Progenitor cell of endocrine pancreas (in vitro differentiated cells): ENCODE results near the gene SETBP1. TPM values are rescaled to one million over a fixed set of nuclear protein-coding genes. Genes with fewer than 3 reads are reported as not detected.

Experiments used
- DNase-seq: peaks from one replicate; pipeline ENCODE4 v3.0.0; 2021; ENCODE audit warnings: low spot score; ENCODE audit not compliant: unreplicated experiment
- H3K27ac Mint-ChIP-seq: 2 replicates; pipeline ENCODE4 v1.8.0; 2021; ENCODE audit warnings: mild to moderate bottlenecking, moderate library complexity, mixed read lengths
- H3K27me3 Mint-ChIP-seq: 2 replicates; pipeline ENCODE4 v1.8.0; 2021; ENCODE audit warnings: mixed read lengths
- H3K36me3 Mint-ChIP-seq: 2 replicates; pipeline ENCODE4 v1.8.0; 2022; ENCODE audit warnings: mixed read lengths; ENCODE audit not compliant: insufficient read depth
- H3K4me1 Mint-ChIP-seq: 2 replicates; pipeline ENCODE4 v1.8.0; 2021; ENCODE audit warnings: low read depth, mixed read lengths
- H3K4me3 Mint-ChIP-seq: 2 replicates; pipeline ENCODE4 v1.8.0; 2021; ENCODE audit warnings: low read depth, mild to moderate bottlenecking, moderate library complexity, mixed read lengths
- H3K9me3 Mint-ChIP-seq: 2 replicates; pipeline ENCODE4 v1.8.0; 2021; ENCODE audit warnings: low read depth, mixed read lengths
- total RNA-seq: library from RNA; stranded (reverse); gene quantifications from 2 replicates; pipeline ENCODE4 v1.2.1, GENCODE V29; 2021
- TF ChIP-seq, protein P1 (sequence below): fragments of 200-600 bp; sonication (generic); IDR thresholded peaks from one replicate; pipeline ENCODE4 v1.5.0; 2021; ENCODE audit warnings: antibody characterized with exemption, mild to moderate bottlenecking; ENCODE audit not compliant: unreplicated experiment

The SETBP1 gene
- total RNA-seq, 1 donor from 2014 or later: 30.8 TPM

DNA sequence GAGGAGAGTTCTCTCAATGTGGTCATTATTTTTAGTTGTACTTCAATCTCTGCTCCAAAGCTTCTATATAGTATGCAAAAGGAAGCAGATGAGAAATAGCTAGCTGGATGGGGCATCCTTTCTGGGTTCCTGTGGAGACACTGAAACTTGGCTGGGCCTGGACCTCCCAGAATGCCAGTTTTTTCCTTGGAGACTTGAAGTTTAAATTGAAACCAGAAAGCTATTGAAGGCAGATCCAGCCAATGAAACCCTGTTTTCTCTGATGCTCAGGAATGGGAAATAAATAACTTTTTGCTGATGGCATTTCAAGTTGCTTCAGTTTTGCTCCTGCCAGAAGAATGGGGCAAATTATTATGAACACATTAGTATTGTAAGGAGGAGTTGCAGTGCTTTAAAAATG, 2.9 kb downstream of the SETBP1 start:
- Mint-ChIP-seq H3K36me3 (no peaks in the 10 kb centered on the region), H3K27me3 (peaks cover 2% of the 10 kb centered on the region), H3K9me3 (no peaks in the 10 kb centered on the region), H3K27ac (no peak overlapping the region), H3K4me3 (no peak overlapping the region), H3K4me1 (peaks cover 6% of the 10 kb centered on the region)
- no peak for DNase-seq
- TF ChIP-seq, protein P1, sequence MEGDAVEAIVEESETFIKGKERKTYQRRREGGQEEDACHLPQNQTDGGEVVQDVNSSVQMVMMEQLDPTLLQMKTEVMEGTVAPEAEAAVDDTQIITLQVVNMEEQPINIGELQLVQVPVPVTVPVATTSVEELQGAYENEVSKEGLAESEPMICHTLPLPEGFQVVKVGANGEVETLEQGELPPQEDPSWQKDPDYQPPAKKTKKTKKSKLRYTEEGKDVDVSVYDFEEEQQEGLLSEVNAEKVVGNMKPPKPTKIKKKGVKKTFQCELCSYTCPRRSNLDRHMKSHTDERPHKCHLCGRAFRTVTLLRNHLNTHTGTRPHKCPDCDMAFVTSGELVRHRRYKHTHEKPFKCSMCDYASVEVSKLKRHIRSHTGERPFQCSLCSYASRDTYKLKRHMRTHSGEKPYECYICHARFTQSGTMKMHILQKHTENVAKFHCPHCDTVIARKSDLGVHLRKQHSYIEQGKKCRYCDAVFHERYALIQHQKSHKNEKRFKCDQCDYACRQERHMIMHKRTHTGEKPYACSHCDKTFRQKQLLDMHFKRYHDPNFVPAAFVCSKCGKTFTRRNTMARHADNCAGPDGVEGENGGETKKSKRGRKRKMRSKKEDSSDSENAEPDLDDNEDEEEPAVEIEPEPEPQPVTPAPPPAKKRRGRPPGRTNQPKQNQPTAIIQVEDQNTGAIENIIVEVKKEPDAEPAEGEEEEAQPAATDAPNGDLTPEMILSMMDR: no peak

DNA sequence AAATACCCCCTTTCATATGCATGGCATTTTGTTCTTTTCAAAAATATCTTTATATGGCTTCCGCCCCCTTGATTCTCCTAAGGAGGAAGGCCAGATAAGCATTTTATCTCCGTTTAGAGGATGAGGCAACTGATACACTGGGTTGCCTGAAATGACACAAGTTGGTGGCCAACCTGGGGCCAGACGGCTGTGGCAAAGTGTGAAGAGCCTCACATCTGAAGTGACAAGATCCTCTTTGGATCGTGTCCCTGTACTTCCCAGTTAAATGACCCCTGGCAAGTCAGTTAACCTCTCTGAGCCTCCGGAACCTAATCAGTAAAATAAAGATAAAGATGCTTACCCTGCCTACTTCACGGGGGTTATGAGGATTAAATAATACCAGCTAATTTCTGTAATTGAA, 4.6 kb downstream of the SETBP1 start:
- Mint-ChIP-seq H3K36me3 (no peaks in the 10 kb centered on the region), H3K9me3 (no peaks in the 10 kb centered on the region), H3K27me3 (peaks cover 2% of the 10 kb centered on the region), H3K4me3 (no peak overlapping the region), H3K27ac (no peak overlapping the region), H3K4me1 (peaks cover 8% of the 10 kb centered on the region)
- DNase-seq: no peak
- TF ChIP-seq, protein P1: no peak

DNA sequence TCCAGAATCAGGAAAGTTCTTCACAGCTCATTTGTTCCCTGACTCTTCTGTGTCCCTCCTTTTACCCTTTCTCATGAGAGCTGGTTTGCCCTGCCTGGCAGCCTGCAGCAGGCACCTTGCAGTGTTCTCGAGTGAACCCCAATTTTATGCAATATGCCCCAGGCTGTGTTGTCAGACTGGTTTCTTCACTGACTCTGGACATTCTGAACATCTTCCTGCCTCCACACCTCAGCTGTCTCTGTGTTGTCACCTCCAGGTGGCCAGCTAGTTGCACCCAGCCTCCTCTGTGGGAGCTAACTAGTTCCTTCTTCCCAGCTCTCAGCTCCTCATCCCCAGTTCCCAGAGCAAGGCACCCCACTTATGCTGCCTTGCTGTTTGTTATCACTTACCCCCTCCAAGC, 5.5 kb downstream of the SETBP1 start:
- peaks cover under 1% of the 10 kb centered on the region for H3K27me3 Mint-ChIP-seq
- H3K4me1 Mint-ChIP-seq: peaks cover 17% of the 10 kb centered on the region
- H3K36me3 Mint-ChIP-seq: no peaks in the 10 kb centered on the region
- TF ChIP-seq, protein P1: no peak
- H3K4me3 Mint-ChIP-seq: no peak overlapping the region
- H3K27ac Mint-ChIP-seq: no peak overlapping the region
- DNase-seq: no peak
- no peaks in the 10 kb centered on the region for H3K9me3 Mint-ChIP-seq

DNA sequence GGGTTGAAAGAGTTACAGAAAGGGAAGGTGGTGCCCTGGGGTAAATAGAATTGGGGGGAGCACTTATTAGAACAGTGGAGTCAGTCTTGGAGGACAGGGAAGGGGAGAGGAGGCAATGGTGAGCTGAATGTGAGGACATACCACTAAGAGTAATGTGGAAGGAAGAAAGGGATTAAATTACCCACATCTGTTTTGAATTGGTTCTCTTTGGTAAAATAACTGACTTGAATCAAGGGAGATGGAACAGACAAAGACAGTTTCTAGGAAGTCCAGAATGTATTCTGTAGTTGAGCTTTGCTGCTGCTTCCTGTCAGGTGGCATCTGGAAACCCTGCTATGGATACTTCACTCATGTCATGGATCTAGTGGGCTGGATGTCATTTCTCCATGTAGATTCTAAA, 6.7 kb downstream of the SETBP1 start:
- DNase-seq: no peak
- H3K27me3 Mint-ChIP-seq: no peaks in the 10 kb centered on the region
- H3K4me1 Mint-ChIP-seq: peaks cover 24% of the 10 kb centered on the region
- H3K4me3 Mint-ChIP-seq: no peak overlapping the region
- no peaks in the 10 kb centered on the region for H3K9me3 Mint-ChIP-seq
- no peak overlapping the region for H3K27ac Mint-ChIP-seq
- TF ChIP-seq, protein P1: no peak
- H3K36me3 Mint-ChIP-seq: no peaks in the 10 kb centered on the region

DNA sequence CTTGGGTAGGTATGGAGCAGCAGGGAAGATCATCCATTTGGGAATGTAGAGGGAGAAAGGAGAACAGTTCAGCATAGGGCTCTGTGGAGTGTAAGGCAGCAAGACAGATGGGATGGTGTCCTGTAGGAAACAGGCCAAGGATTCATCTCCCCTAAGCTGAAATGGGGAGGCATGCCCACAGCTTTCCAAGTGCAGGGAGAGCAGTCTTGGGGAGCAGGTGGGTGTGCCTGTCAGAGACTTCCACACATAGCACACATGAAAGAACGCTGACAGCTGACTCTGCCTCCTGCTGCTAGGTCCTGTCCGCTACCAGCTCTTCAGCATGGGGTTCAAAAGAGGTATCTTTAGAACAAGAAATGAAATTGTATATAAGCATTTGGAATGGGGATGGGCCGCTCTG, 9.0 kb downstream of the SETBP1 start:
- Mint-ChIP-seq H3K27me3 (no peaks in the 10 kb centered on the region), H3K4me1 (peaks cover 25% of the 10 kb centered on the region), H3K9me3 (no peaks in the 10 kb centered on the region), H3K36me3 (no peaks in the 10 kb centered on the region), H3K27ac (no peak overlapping the region), H3K4me3 (no peak overlapping the region)
- TF ChIP-seq, protein P1: no peak
- DNase-seq: no peak
